ENCODE measurements around the gene ADGRG6.

- TF ChIP-seq, protein P1, sequence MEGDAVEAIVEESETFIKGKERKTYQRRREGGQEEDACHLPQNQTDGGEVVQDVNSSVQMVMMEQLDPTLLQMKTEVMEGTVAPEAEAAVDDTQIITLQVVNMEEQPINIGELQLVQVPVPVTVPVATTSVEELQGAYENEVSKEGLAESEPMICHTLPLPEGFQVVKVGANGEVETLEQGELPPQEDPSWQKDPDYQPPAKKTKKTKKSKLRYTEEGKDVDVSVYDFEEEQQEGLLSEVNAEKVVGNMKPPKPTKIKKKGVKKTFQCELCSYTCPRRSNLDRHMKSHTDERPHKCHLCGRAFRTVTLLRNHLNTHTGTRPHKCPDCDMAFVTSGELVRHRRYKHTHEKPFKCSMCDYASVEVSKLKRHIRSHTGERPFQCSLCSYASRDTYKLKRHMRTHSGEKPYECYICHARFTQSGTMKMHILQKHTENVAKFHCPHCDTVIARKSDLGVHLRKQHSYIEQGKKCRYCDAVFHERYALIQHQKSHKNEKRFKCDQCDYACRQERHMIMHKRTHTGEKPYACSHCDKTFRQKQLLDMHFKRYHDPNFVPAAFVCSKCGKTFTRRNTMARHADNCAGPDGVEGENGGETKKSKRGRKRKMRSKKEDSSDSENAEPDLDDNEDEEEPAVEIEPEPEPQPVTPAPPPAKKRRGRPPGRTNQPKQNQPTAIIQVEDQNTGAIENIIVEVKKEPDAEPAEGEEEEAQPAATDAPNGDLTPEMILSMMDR (conservative IDR thresholded peaks at IDR 0.05; ENCODE audit: low read length): no peak
- TF ChIP-seq EZH2phosphoT487 (IDR thresholded peaks at IDR 0.05; ENCODE audit: borderline replicate concordance): no peak
These were observed 108.0 kb downstream of the ADGRG6 start for GRCh38 chr6:142409794-142410193.
